ENCODE data around the gene CES2. TPM values are rescaled to one million over a fixed set of nuclear protein-coding genes. Genes with fewer than 3 reads are reported as not detected.
A peak's percentile ranks its signal among the peaks of the same experiment; 100 is the strongest.

CES2 gene, protein sequence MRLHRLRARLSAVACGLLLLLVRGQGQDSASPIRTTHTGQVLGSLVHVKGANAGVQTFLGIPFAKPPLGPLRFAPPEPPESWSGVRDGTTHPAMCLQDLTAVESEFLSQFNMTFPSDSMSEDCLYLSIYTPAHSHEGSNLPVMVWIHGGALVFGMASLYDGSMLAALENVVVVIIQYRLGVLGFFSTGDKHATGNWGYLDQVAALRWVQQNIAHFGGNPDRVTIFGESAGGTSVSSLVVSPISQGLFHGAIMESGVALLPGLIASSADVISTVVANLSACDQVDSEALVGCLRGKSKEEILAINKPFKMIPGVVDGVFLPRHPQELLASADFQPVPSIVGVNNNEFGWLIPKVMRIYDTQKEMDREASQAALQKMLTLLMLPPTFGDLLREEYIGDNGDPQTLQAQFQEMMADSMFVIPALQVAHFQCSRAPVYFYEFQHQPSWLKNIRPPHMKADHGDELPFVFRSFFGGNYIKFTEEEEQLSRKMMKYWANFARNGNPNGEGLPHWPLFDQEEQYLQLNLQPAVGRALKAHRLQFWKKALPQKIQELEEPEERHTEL
- 38.6 and 42.3 TPM in 2 replicates for total RNA-seq

DNA sequence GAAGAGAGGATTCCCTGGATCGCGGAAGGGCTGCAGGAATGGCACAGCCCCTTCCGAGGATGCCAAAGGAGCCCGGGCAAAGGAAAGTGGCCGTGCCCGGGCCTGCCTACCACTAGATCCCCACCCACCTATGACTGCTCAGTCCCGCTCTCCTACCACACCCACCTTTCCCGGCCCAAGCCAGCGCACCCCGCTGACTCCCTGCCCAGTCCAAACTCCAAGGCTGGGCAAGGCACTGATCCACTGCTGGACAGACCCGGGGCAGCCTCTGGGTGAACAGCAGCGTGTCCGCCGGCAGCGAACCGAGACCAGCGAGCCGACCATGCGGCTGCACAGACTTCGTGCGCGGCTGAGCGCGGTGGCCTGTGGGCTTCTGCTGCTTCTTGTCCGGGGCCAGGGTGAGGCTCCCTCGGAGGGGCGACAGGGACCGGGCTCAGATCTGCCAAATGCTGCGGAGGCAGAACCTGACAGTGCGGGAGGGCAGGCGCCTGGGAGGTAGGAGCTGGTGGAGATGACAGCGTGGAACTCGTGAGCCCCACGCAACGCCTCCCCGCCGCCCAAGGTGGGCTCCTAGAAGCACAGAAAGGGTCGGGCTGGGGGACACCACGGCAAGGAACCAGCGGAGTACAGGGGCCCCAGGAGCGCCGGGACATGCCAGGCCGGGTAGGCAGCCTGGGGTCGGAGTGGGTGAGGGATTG, at the start of gene CES2:
TSS of gene CES2 (plus strand) at position 203 of the 698 bp plus-strand sequence. CDS start at position 323, 120 bp downstream.
- H3K4me3 ChIP-seq (ENCODE audit: insufficient read depth, low read length): peak within 1 kb of the TSS; percentile 90
- peaks cover 21% of the 10 kb centered on the region for H3K36me3 ChIP-seq (ENCODE audit: insufficient read depth, low read length)
- H4K20me1 ChIP-seq (ENCODE audit: insufficient read depth, low read length): peaks cover 35% of the 10 kb centered on the region
- peak within 1 kb of the TSS; percentile 96 for H2AFZ ChIP-seq (ENCODE audit: low read length)
- H3K27ac ChIP-seq (ENCODE audit: low read depth, low read length): peak within 1 kb of the TSS; percentile 95
- no peaks in the 10 kb centered on the region for H3K27me3 ChIP-seq (ENCODE audit: insufficient read depth, low read length)
- H3K9me3 ChIP-seq (ENCODE audit: low read depth, low read length): no peaks in the 10 kb centered on the region
- TF ChIP-seq, protein P1, sequence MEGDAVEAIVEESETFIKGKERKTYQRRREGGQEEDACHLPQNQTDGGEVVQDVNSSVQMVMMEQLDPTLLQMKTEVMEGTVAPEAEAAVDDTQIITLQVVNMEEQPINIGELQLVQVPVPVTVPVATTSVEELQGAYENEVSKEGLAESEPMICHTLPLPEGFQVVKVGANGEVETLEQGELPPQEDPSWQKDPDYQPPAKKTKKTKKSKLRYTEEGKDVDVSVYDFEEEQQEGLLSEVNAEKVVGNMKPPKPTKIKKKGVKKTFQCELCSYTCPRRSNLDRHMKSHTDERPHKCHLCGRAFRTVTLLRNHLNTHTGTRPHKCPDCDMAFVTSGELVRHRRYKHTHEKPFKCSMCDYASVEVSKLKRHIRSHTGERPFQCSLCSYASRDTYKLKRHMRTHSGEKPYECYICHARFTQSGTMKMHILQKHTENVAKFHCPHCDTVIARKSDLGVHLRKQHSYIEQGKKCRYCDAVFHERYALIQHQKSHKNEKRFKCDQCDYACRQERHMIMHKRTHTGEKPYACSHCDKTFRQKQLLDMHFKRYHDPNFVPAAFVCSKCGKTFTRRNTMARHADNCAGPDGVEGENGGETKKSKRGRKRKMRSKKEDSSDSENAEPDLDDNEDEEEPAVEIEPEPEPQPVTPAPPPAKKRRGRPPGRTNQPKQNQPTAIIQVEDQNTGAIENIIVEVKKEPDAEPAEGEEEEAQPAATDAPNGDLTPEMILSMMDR (IDR thresholded peaks at IDR 0.05; ENCODE audit: extremely low read depth, low read depth, low read length): no peak
- H3K4me1 ChIP-seq (ENCODE audit: insufficient read depth, low read length): peaks cover 18% of the 10 kb centered on the region
- peak within 1 kb of the TSS; percentile 82 for H3K4me2 ChIP-seq (ENCODE audit: insufficient read depth, low read length)
- peak; percentile 92 for DNase-seq (ENCODE audit: insufficient read length, low spot score, missing footprints)
- H3K79me2 ChIP-seq (ENCODE audit: insufficient read depth, low read length): peaks cover 61% of the 10 kb centered on the region

DNA sequence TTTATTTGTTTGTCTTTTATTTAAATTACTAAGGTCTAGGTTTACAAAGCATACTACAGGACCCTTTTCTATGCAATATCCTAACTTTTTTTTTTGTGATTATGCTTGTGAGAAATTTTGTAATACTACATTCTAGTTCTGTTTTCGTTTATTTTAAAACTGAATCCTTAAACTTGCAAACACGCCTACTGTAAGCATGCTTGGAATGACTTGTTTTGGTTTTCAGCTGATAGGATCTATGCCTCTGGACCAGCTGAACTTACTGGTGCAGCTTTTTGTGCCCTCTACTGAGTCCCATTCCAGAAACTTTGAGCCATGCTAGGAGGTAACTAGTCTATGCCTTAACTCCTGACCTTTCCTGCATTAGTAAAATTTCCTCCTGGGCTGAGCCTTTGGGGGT, 49.0 kb upstream of the CES2 start:
- H3K4me3 ChIP-seq (ENCODE audit: insufficient read depth, low read length): no peak overlapping the region
- peaks cover 23% of the 10 kb centered on the region for H3K36me3 ChIP-seq (ENCODE audit: insufficient read depth, low read length)
- peak overlapping the region; percentile 20 for H3K4me2 ChIP-seq (ENCODE audit: insufficient read depth, low read length)
- H3K9me3 ChIP-seq (ENCODE audit: low read depth, low read length): no peaks in the 10 kb centered on the region
- H3K4me1 ChIP-seq (ENCODE audit: insufficient read depth, low read length): peaks cover 10% of the 10 kb centered on the region
- H4K20me1 ChIP-seq (ENCODE audit: insufficient read depth, low read length): peaks cover 14% of the 10 kb centered on the region
- no peak overlapping the region for H2AFZ ChIP-seq (ENCODE audit: low read length)
- H3K27ac ChIP-seq (ENCODE audit: low read depth, low read length): no peak overlapping the region
- TF ChIP-seq, protein P1 (IDR thresholded peaks at IDR 0.05; ENCODE audit: extremely low read depth, low read depth, low read length): no peak
- DNase-seq (ENCODE audit: insufficient read length, low spot score, missing footprints): no peak
- H3K27me3 ChIP-seq (ENCODE audit: insufficient read depth, low read length): no peaks in the 10 kb centered on the region
- H3K79me2 ChIP-seq (ENCODE audit: insufficient read depth, low read length): peaks cover 22% of the 10 kb centered on the region

DNA sequence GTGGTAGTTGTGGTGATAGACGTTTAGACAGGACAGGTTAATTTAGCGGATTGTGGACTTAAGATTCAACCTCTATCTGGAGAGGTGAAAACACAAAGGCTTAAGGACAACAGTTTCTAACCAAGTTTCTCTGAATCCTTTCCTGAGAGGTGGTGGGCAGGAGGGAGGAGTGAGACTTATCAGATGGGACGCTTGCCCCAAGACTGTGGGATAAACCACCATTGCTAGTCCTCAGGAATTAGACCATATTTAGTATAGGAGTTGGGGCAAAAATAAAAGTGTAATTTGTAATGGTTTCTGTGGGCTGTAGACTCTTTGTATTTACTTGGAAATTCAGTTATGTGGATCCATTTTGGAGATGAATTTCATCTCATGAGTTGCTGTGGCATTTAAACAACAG, 48.4 kb upstream of the CES2 start:
- Histone ChIP-seq H3K9me3 (ENCODE audit: low read depth, low read length) (no peaks in the 10 kb centered on the region), H3K27me3 (ENCODE audit: insufficient read depth, low read length) (no peaks in the 10 kb centered on the region), H3K4me2 (ENCODE audit: insufficient read depth, low read length) (peak overlapping the region; percentile 20)

More for the DNA sequence above, 48.4 kb upstream of the CES2 start:
- Histone ChIP-seq H3K4me3 (ENCODE audit: insufficient read depth, low read length) (no peak overlapping the region), H4K20me1 (ENCODE audit: insufficient read depth, low read length) (peaks cover 12% of the 10 kb centered on the region), H3K36me3 (ENCODE audit: insufficient read depth, low read length) (peaks cover 24% of the 10 kb centered on the region), H3K27ac (ENCODE audit: low read depth, low read length) (no peak overlapping the region), H2AFZ (ENCODE audit: low read length) (no peak overlapping the region), H3K79me2 (ENCODE audit: insufficient read depth, low read length) (peaks cover 17% of the 10 kb centered on the region), H3K4me1 (ENCODE audit: insufficient read depth, low read length) (peaks cover 7% of the 10 kb centered on the region)
- no peak for DNase-seq (ENCODE audit: insufficient read length, low spot score, missing footprints)
- TF ChIP-seq, protein P1 (IDR thresholded peaks at IDR 0.05; ENCODE audit: extremely low read depth, low read depth, low read length): no peak

Data from osteoblast (primary cell).